Endothelial cell (in vitro differentiated cells): ENCODE results near the gene INSR. TPM values are rescaled to one million over a fixed set of nuclear protein-coding genes. Genes with fewer than 3 reads are reported as not detected.

Source experiments
- DNase-seq: peaks from one replicate; pipeline ENCODE4 v3.0.0; 2021; ENCODE audit warnings: low spot score
- H3K27ac Mint-ChIP-seq: one replicate; pipeline ENCODE4 v1.8.0; 2021; ENCODE audit warnings: mixed read lengths, inconsistent platforms; ENCODE audit not compliant: unreplicated experiment
- H3K27me3 Mint-ChIP-seq: one replicate; pipeline ENCODE4 v1.8.0; 2021; ENCODE audit warnings: mild to moderate bottlenecking, moderate library complexity, mixed read lengths, inconsistent platforms; ENCODE audit not compliant: unreplicated experiment
- H3K36me3 Mint-ChIP-seq: one replicate; pipeline ENCODE4 v1.8.0; 2021; ENCODE audit warnings: mild to moderate bottlenecking, low read depth, mixed read lengths, inconsistent platforms; ENCODE audit not compliant: unreplicated experiment
- H3K4me1 Mint-ChIP-seq: one replicate; pipeline ENCODE4 v1.8.0; 2021; ENCODE audit warnings: mild to moderate bottlenecking, mixed read lengths, inconsistent platforms; ENCODE audit not compliant: unreplicated experiment
- H3K4me3 Mint-ChIP-seq: one replicate; pipeline ENCODE4 v1.8.0; 2021; ENCODE audit warnings: mild to moderate bottlenecking, mixed read lengths, inconsistent platforms; ENCODE audit not compliant: unreplicated experiment
- H3K9me3 Mint-ChIP-seq: one replicate; pipeline ENCODE4 v1.8.0; 2021; ENCODE audit warnings: mixed read lengths, inconsistent platforms; ENCODE audit not compliant: unreplicated experiment
- total RNA-seq: library from RNA; stranded (reverse); fragmentation: NEBNext Ultra II Directional; extraction: Animal tissue kit (Norgen Biotek cat#: 25700); gene quantifications from one replicate; pipeline ENCODE4 v1.2.1, GENCODE V29; 2021; ENCODE audit not compliant: unreplicated experiment
- TF ChIP-seq, protein P1 (sequence below): fragments of 200-600 bp; sonication (generic); IDR thresholded peaks from one replicate; pipeline ENCODE4 v1.5.0; 2021; ENCODE audit warnings: antibody characterized with exemption; ENCODE audit not compliant: unreplicated experiment

INSR gene
- total RNA-seq, 1 donor from 2014 or later, result 28.9 TPM

DNA sequence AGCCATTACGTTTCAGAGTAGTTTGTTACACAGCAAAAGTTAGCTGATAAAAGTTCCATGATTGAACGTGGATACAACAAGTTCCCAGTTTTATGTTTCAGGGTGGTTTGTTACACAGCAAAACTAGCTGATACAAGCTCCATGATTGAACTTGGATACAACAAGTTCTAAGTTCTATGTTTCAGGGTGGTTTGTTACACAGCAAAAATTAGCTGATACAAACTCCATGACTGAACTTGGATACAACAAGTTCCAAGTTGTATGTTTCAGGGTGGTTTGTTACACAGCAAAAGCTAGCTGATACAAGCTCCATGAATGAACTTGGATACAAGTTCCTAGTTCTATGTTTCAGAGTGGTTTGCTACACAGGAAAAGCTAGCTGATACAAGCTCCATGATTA lies 47.6 kb downstream of the INSR start:
- DNase-seq, result no peak
- Mint-ChIP-seq H3K27me3 (peaks cover 2% of the 10 kb centered on the region), H3K9me3 (no peaks in the 10 kb centered on the region), H3K4me1 (no peaks in the 10 kb centered on the region), H3K36me3 (peaks cover 7% of the 10 kb centered on the region), H3K4me3 (no peak overlapping the region), H3K27ac (no peak overlapping the region)
- TF ChIP-seq, protein P1, sequence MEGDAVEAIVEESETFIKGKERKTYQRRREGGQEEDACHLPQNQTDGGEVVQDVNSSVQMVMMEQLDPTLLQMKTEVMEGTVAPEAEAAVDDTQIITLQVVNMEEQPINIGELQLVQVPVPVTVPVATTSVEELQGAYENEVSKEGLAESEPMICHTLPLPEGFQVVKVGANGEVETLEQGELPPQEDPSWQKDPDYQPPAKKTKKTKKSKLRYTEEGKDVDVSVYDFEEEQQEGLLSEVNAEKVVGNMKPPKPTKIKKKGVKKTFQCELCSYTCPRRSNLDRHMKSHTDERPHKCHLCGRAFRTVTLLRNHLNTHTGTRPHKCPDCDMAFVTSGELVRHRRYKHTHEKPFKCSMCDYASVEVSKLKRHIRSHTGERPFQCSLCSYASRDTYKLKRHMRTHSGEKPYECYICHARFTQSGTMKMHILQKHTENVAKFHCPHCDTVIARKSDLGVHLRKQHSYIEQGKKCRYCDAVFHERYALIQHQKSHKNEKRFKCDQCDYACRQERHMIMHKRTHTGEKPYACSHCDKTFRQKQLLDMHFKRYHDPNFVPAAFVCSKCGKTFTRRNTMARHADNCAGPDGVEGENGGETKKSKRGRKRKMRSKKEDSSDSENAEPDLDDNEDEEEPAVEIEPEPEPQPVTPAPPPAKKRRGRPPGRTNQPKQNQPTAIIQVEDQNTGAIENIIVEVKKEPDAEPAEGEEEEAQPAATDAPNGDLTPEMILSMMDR, result no peak

DNA sequence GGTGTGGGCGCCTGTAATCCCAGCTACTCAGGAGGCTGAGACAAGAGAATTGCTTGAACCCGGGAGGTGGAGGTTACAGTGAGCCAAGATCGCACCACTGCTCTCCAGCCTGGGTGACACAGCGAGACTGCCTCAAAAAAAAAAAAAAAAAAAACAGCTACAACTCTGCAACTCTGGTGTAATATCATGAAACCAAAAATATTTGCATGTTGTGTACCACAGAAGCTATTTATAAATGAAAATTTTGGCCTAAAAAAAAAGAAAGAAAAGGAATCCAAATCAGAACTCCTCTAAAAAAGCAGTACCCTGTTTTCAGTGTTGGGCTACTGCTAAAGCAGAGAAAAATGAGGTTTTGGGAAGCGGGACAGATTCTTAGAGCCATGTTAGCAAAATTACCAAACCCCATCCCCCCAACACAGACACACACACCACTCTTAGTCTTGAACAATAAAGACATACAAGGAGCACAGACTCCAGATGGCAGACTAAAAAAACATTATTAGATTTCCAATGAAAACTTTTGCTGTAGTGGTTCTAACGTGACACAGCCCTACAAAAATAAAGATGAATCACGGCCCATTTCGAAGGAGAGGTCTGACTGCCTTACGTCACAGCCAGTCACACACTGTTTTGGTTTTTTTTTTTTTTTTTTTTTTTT lies 51.5 kb downstream of the INSR start:
- Mint-ChIP-seq H3K4me1 (no peaks in the 10 kb centered on the region), H3K9me3 (no peaks in the 10 kb centered on the region), H3K27ac (no peak overlapping the region), H3K27me3 (peaks cover 2% of the 10 kb centered on the region), H3K36me3 (peaks cover 8% of the 10 kb centered on the region), H3K4me3 (no peak overlapping the region)
- DNase-seq, result no peak
- TF ChIP-seq, protein P1, result no peak

DNA sequence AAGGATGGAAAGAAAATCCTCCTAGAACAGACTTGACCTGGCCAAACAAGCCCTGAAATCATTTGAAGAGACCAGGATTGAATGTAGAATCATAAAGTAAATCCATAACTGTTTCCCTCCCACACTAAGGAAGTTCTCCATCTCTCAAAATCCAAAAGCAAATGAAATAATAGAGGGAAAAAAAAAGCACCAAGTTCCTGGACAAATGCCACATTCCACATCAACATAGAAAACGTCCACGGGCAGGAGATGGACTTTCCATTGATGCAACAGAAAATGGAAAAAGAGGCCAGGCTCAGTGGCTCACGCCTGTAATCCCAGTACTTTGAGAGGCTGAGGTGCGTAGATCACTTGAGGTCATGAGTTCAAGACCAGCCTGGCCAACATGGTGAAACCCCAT lies 56.2 kb downstream of the INSR start:
- Mint-ChIP-seq H3K4me1 (no peaks in the 10 kb centered on the region), H3K27ac (no peak overlapping the region), H3K4me3 (no peak overlapping the region), H3K9me3 (no peaks in the 10 kb centered on the region), H3K27me3 (peaks cover 3% of the 10 kb centered on the region), H3K36me3 (peaks cover 5% of the 10 kb centered on the region)
- no peak for DNase-seq
- TF ChIP-seq, protein P1, result no peak

DNA sequence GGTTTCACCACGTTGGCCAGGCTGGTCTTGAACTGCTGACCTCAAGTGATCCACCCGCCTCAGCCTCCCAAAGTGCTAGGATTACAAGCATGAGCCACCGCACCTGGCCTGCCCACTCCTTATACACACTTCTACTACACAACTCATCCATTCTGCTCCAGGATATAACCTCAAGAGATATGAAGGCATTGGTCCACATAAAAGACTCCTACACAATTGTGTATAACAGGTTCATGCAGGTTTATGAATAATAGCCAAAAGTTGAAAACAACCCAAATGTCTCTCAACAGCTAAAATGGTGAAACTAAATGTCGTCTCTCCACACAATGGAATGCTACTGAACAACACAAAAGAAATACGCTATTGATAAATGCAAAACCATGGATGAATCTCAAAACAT lies 58.1 kb downstream of the INSR start:
- no peaks in the 10 kb centered on the region for H3K4me1 Mint-ChIP-seq
- H3K27me3 Mint-ChIP-seq, result peaks cover 3% of the 10 kb centered on the region
- H3K36me3 Mint-ChIP-seq, result peaks cover 5% of the 10 kb centered on the region
- H3K4me3 Mint-ChIP-seq, result no peak overlapping the region
- TF ChIP-seq, protein P1, result no peak
- DNase-seq, result no peak
- no peaks in the 10 kb centered on the region for H3K9me3 Mint-ChIP-seq
- H3K27ac Mint-ChIP-seq, result no peak overlapping the region

DNA sequence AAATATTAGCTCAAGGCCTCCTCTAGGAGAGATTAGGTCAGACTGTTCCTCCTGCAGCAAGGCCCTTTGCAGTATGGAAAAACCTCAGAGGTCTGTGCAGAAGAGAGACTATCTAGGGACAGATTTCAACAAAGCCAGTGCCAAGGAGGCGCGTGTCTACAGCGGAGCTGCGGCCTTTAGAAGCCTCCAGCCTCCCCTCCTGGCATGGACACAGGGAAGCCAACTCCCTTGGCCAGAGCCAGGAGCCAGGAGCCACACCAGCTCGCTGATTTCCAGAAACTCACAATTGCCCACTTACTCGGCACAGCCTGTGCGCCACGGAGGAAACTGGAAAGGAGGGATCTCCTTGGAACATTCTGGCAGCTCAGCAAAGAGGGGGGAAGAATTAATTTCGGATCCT lies 63.4 kb downstream of the INSR start:
- no peak overlapping the region for H3K27ac Mint-ChIP-seq
- no peaks in the 10 kb centered on the region for H3K9me3 Mint-ChIP-seq
- H3K4me3 Mint-ChIP-seq, result no peak overlapping the region
- peaks cover 7% of the 10 kb centered on the region for H3K36me3 Mint-ChIP-seq
- no peak for DNase-seq
- TF ChIP-seq, protein P1, result no peak
- no peaks in the 10 kb centered on the region for H3K4me1 Mint-ChIP-seq
- peaks cover 3% of the 10 kb centered on the region for H3K27me3 Mint-ChIP-seq
